HCT116 (cell line): ENCODE results near the gene SEPTIN3. TPM values are rescaled to one million over a fixed set of nuclear protein-coding genes. Genes with fewer than 3 reads are reported as not detected.

Experiments
- ATAC-seq: fragments of 200-7000 bp; cut with Tn5 transposase; 2 replicates; pipeline ENCODE4 v1.9.1; 2020; ENCODE audit warnings: mild to moderate bottlenecking, moderate library complexity
- BruUV-seq: library from RNA; stranded (reverse); fragments of 400-500 nt; replicated peaks from 2 replicates; lab custom pipeline; 2021; lab: Mats Ljungman, UMichigan
- CTCF ChIA-PET: fragments of 300-600 bp; sonication (Branson Sonifier 250); formaldehyde crosslinking; loops from one replicate; lab custom pipeline; 2021; ENCODE audit warnings: antibody characterized with exemption; lab: Charles Lee
- POLR2A ChIA-PET: fragments of 300-600, 350-600 bp; sonication (Branson Sonifier 250); formaldehyde crosslinking; loops from one replicate; lab custom pipeline; 2021; ENCODE audit warnings: antibody characterized with exemption; lab: Charles Lee
- RAD21 ChIA-PET, 2 experiments: fragments of 300-600 bp; sonication (Branson Sonifier 250); formaldehyde crosslinking; loops; one replicate each; lab custom pipeline; 2023; ENCODE audit warnings: low total read pairs in 2 of 2; ENCODE audit not compliant: uncharacterized antibody in 2 of 2, unreplicated experiment in 2 of 2, low non-redundant PET in 1 of 2; lab: Charles Lee
- DNase-seq: peaks from one replicate; pipeline ENCODE4 v3.0.0-alpha.2; 2010; ENCODE audit warnings: low read depth, low spot score
- H2AFZ ChIP-seq: fragments of 200-600 bp; shearing (Covaris generic), sonication (generic); 2 replicates; pipeline ENCODE4 v1.6.1; 2017; ENCODE audit warnings: low read depth, mixed run types, mixed read lengths, antibody characterized with exemption, low read length; ENCODE audit not compliant: poor library complexity, severe bottlenecking
- H3K27ac ChIP-seq: 2 replicates; pipeline ENCODE4 v1.5.1; 2012; ENCODE audit warnings: low read depth, low read length
- H3K27me3 ChIP-seq: fragments of 200-600 bp; sonication (generic); 2 replicates; pipeline ENCODE4 v1.6.1; 2016; ENCODE audit warnings: mixed run types, low read length, mixed read lengths; ENCODE audit not compliant: insufficient read depth
- H3K36me3 ChIP-seq, 2 experiments: fragments of 200-500 bp in 1 of 2; fragments of 200-600 bp in 1 of 2; sonication (Bioruptor generic) in 1 of 2; sonication (generic) in 1 of 2; 2 replicates each; pipeline versions ENCODE4 v1.5.1 to v1.6.1; 2014 to 2016; ENCODE audit warnings: low read length in 2 of 2, inconsistent platforms in 1 of 2, mixed read lengths in 1 of 2, mixed run types in 1 of 2; ENCODE audit not compliant: insufficient read depth in 2 of 2, control insufficient read depth in 1 of 2
- H3K4me1 ChIP-seq, 2 experiments: fragments of 200-600 bp in 1 of 2; sonication (generic) in 1 of 2; 2 replicates each; pipeline versions ENCODE4 v1.5.1 to v1.6.1; 2012 to 2017; ENCODE audit warnings: low read length in 2 of 2, inconsistent platforms in 1 of 2, mild to moderate bottlenecking in 1 of 2, mixed read lengths in 1 of 2, mixed run types in 1 of 2, moderate library complexity in 1 of 2; ENCODE audit not compliant: insufficient read depth in 2 of 2, control insufficient read depth in 1 of 2
- H3K4me2 ChIP-seq: fragments of 200-600 bp; sonication (generic); 2 replicates; pipeline ENCODE4 v1.6.1; 2017; ENCODE audit warnings: mixed run types, low read length, mixed read lengths
- H3K4me3 ChIP-seq, 2 experiments: fragments of 200-600 bp in 1 of 2; sonication (generic) in 1 of 2; replicated peaks in 1 of 2; 2 replicates each; pipeline ENCODE4 v1.5.1; 2011 to 2016; ENCODE audit warnings: low read length in 2 of 2, control low read depth in 1 of 2, low read depth in 1 of 2, mild to moderate bottlenecking in 1 of 2, mixed read lengths in 1 of 2, mixed run types in 1 of 2
- H3K79me2 ChIP-seq: fragments of 200-600 bp; sonication (generic); 2 replicates; pipeline ENCODE4 v1.6.1; 2017; ENCODE audit warnings: mild to moderate bottlenecking, mixed run types, low read length, moderate library complexity, mixed read lengths; ENCODE audit not compliant: insufficient read depth
- H3K9ac ChIP-seq: fragments of 200-600 bp; sonication (generic); 2 replicates; pipeline ENCODE4 v1.6.1; 2016; ENCODE audit warnings: low read length, mixed read lengths
- H3K9me2 ChIP-seq: fragments of 200-600 bp; sonication (generic), shearing (Covaris generic); 2 replicates; pipeline ENCODE4 v1.6.1; 2017; ENCODE audit warnings: mixed run types, mild to moderate bottlenecking, moderate library complexity; ENCODE audit not compliant: insufficient read depth
- H3K9me3 ChIP-seq, 2 experiments: fragments of 200-500 bp in 1 of 2; fragments of 200-600 bp in 1 of 2; sonication (Bioruptor generic) in 1 of 2; sonication (generic) in 1 of 2; 2 replicates each; pipeline ENCODE4 v1.6.1; 2014 to 2017; ENCODE audit warnings: low read length in 2 of 2, mixed read lengths in 2 of 2, inconsistent platforms in 1 of 2, low read depth in 1 of 2, mild to moderate bottlenecking in 1 of 2, mixed run types in 1 of 2, moderate library complexity in 1 of 2; ENCODE audit not compliant: control insufficient read depth in 1 of 2, insufficient read depth in 1 of 2
- H4K20me1 ChIP-seq: fragments of 200-600 bp; sonication (generic), shearing (Covaris generic); 2 replicates; pipeline ENCODE4 v1.6.1; 2017; ENCODE audit warnings: mixed run types, mild to moderate bottlenecking, moderate library complexity; ENCODE audit not compliant: insufficient read depth
- EGR1 ChIP-seq: IDR thresholded peaks from 2 replicates; pipeline ENCODE4 v1.6.1; 2012; ENCODE audit warnings: low read depth
- ELF1 ChIP-seq: IDR thresholded peaks from 2 replicates; pipeline ENCODE4 v1.6.1; 2012; ENCODE audit warnings: low read depth, borderline replicate concordance
- JUND ChIP-seq: IDR thresholded peaks from 2 replicates; pipeline ENCODE4 v1.6.1; 2012
- MAX ChIP-seq: IDR thresholded peaks from 2 replicates; pipeline ENCODE4 v1.6.1; 2012
- SP1 ChIP-seq: IDR thresholded peaks from 2 replicates; pipeline ENCODE4 v1.6.1; 2012; ENCODE audit warnings: low read depth
- YY1 ChIP-seq: IDR thresholded peaks from 2 replicates; pipeline ENCODE4 v1.6.1; 2011; ENCODE audit warnings: low read length, low read depth, moderate library complexity, mild to moderate bottlenecking; ENCODE audit not compliant: insufficient replicate concordance; ENCODE audit errors: extremely low read depth
- ZBTB33 ChIP-seq: IDR thresholded peaks from 2 replicates; pipeline ENCODE4 v1.6.1; 2011; ENCODE audit warnings: mild to moderate bottlenecking, low read length, moderate library complexity; ENCODE audit not compliant: insufficient replicate concordance; ENCODE audit errors: extremely low read depth
- ZNF274 ChIP-seq: fragments of 200-500 bp; sonication (Bioruptor generic); IDR thresholded peaks from 2 replicates; pipeline ENCODE4 v1.6.1; 2014; ENCODE audit warnings: mild to moderate bottlenecking, low read depth, low read length, inconsistent platforms
- intact Hi-C: fragments of 100-400 bp; cut with micrococcal nuclease; formaldehyde crosslinking; loops from 2 replicates; pipeline ENCODE4 v1.10.0; 2022
- total RNA-seq: library from RNA; stranded (reverse); gene quantifications from one replicate; pipeline ENCODE4 v1.2.1, GENCODE V29; 2021; ENCODE audit not compliant: unreplicated experiment

SEPTIN3 gene
- total RNA-seq, 1 experiment from 2014 or later, result 9.3 TPM

GRCh38 chr22:41949297-41949965 lies 19.8 kb upstream of the SEPTIN3 start:
- Histone ChIP-seq H3K36me3 (peaks cover 8% of the 10 kb centered on the region in 2 experiments; a peak in 3 of 4 replicates), H2AFZ (no peak overlapping the region), H3K4me2 (no peak overlapping the region), H3K27me3 (no peaks in the 10 kb centered on the region), H4K20me1 (no peaks in the 10 kb centered on the region), H3K9me2 (no peaks in the 10 kb centered on the region), H3K9ac (no peak overlapping the region), H3K4me3 (no peak overlapping the region), H3K4me1 (peaks cover 14 to 37% of the 10 kb centered on the region in 2 experiments), H3K27ac (no peak overlapping the region), H3K79me2 (peaks cover 22% of the 10 kb centered on the region), H3K9me3 (no peaks in the 10 kb centered on the region)
- no TSS peak for BruUV-seq
- CTCF ChIA-PET, result interaction anchor here (1.3 kb wide), 1 partner anchor 8 kb away, joined by 3 read pairs; no protein-coding TSS in a partner anchor
- POLR2A ChIA-PET, result no interaction called here
- RAD21 ChIA-PET, result no interaction called here
- ATAC-seq (no peak), DNase-seq (no peak)
- TF ChIP-seq EGR1, result no peak
- TF ChIP-seq MAX, result no peak
- TF ChIP-seq SP1, result no peak
- TF ChIP-seq JUND, result no peak
- no peak for TF ChIP-seq ELF1
- TF ChIP-seq ZBTB33, result no peak
- no peak for TF ChIP-seq YY1
- no peak for TF ChIP-seq ZNF274
- intact Hi-C loops, result loop anchor here (5.0 kb wide), 1 partner anchor 163 kb away; no protein-coding TSS in a partner anchor
